GM12873 (cell line): Measurements from ENCODE around the gene TMEM178B.

Experiments used
- CTCF ChIP-seq: IDR thresholded peaks from 2 replicates; pipeline ENCODE4 v1.5.1; 2012; ENCODE audit warnings: low read depth, mild to moderate bottlenecking, moderate library complexity, low read length, control low read depth; ENCODE audit not compliant: insufficient read depth; ENCODE audit errors: missing control alignments

The TMEM178B gene

GRCh38 chr7:141165521-141165920 lies 91.7 kb downstream of the TMEM178B start:
- TF ChIP-seq CTCF = no peak

GRCh38 chr7:141166926-141167325 lies 93.1 kb downstream of the TMEM178B start:
- TF ChIP-seq CTCF = no peak

GRCh38 chr7:141167381-141167964 lies 93.6 kb downstream of the TMEM178B start:
- TF ChIP-seq CTCF = no peak

GRCh38 chr7:141178486-141179135 lies 104.7 kb downstream of the TMEM178B start:
- TF ChIP-seq CTCF = no peak

GRCh38 chr7:141181812-141182211 lies 107.9 kb downstream of the TMEM178B start:
- no peak for TF ChIP-seq CTCF

GRCh38 chr7:141184532-141185190 lies 110.8 kb downstream of the TMEM178B start:
- TF ChIP-seq CTCF = no peak

- TF ChIP-seq CTCF = no peak
These were observed 111.6 kb downstream of the TMEM178B start for GRCh38 chr7:141185369-141185967.
